RKO (cell line): ENCODE data around the gene PHAX.
"Not testable (repeated sequence)": the region's sequence is repeated elsewhere in the genome, so short reads cannot be mapped to it uniquely, and the experiment has no call there.

Experiments used
- DNase-seq: peaks from one replicate; pipeline ENCODE4 v3.0.0-alpha.2; 2016; ENCODE audit warnings: low spot score

Gene PHAX

DNA sequence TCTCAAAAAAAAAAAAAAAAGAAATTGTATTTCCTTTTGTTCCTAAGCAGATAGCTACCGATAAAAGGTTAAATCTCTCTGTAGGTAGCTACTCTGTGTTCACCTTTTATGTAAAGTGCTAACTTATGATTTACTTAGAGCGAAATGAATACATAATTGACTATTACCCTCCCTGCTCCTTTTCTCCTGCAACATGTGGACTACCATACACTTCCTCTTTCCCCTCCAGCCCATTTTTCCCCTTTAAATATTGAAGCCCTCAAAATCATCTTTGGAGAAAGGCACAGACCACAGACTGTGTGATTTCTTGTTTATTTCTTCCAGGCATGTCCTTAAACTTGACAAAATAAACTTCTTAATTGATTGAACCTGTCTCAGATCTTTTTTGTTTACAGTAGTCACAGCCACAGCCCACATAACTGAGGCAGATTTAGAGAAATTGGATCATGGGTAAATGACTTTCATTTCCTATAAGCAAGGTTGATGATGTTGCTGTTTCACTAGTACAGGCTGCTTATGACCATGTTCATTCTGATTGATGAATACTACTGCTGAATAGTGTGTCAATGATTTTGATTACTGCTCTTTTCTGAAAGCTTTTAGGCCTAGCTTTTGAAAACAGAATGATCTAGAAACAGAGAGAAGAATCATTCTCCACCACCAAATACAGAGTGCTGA lies 59.2 kb downstream of the PHAX start:
- no peak for DNase-seq

DNA sequence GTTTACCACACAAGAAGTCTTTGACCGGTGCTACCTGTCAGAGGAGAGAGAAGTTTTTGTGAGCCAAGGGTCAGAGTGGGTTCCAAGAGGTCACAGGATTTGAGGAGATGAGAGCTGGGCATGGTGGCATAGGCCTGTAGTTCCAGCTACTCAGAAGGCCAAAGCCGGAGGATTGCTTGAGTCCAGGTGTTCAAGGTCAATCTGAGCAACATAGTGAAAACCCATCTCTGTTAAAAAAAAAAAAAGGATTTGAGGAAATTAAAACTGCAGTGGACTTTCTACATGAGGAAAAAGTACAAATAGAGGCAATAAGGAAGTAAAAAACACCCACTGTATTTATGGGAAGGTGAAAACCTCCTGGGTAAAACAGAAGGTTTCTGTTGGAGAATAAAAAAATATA lies 63.8 kb downstream of the PHAX start:
- DNase-seq = no peak

DNA sequence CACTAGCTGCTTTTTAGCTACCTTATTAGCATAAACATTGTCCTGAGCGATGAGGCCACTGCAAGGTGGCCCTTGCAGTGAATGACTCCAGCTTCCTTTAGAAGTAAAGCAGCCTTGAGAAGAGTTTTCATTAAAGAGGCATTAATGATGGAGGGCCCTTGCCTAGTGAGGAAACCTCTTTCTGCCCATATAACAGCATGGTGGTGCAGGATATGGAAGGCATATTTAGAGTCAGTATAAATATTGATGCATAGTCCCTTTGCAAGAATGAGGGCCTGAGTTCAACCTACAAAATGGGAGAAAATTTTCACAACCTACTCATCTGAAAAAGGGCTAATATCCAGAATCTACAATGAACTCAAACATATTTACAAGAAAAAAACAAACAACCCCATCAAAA lies 69.4 kb downstream of the PHAX start:
- DNase-seq = not testable (repeated sequence)

DNA sequence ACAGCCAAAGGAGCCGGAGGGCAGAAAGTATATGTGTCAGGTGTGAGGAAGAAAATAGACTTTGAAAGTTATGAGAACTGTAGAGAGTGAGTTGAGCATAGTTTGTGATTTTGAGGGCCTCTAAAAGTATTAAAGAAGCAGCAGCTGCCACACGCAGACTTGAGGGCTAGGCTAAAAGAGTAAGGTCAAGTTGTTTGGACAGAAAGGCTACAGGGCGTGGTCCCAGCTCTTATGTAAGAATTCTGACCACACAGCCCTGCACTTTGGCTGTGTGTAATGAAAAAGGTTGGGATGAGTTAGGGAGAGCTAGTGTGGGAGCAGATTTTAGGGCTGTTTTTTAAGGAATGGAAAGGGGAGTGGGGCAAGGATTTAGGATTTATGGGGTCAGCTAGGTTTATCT lies 70.9 kb downstream of the PHAX start:
- not testable (repeated sequence) for DNase-seq

DNA sequence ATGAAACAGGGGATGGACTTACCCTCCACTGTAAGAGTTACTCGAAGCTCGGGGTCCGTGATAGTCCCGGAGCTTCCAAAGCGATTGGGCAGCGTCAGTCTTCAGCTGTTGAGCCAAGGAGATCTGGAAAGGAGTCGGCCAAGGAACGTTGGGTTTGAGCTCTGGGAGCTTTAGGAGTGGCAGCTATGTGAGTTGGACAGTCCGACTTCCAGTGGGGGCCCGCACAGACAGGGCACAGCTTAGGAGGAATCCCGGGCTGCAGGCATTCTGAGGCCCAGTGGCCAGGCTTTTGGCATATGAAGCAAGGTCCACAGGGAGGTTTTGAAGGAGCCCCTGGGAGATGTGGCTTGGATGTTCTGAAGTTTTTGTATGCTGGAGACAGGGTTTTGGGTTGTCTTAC lies 72.7 kb downstream of the PHAX start:
- no peak for DNase-seq

DNA sequence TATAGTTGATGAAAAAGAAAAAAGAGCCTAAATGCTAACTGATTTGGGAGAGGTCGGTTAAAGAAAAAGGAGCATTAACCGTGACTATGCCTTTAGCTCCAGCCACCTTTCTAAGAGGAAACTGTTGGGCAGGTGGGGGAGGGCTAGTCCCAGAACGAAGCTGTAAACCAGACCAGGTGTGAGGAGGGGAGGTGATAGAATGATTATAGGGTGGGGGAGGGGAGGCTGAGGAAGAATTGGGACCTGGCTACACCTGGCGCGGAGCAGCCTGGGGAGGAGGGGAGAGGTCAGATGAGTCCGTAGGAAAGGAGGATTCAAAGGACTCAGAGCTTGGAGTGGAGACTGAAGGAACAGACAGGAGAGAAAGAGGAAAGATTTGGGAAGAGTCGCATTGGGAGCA lies 73.4 kb downstream of the PHAX start:
- DNase-seq = no peak

DNA sequence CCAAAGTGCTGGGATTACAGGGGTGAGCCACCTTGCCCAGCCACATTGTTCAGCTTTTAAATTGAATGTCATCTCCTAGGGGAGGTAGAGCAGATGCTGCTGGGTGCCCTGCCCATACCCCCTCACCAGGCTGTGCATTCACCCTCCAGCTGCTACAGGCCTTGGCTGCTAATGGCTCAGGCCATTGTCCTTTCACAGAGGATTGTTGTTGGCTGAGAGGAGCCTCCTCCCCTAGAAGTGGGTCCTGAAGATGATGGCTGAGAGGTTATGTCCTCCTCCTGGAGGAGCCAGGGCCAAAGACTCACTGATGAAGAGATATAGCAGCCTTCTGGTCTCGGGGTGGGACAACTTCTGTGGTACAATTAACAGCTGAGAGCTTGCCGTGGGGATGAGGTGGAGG lies 74.6 kb downstream of the PHAX start:
- DNase-seq = no peak

DNA sequence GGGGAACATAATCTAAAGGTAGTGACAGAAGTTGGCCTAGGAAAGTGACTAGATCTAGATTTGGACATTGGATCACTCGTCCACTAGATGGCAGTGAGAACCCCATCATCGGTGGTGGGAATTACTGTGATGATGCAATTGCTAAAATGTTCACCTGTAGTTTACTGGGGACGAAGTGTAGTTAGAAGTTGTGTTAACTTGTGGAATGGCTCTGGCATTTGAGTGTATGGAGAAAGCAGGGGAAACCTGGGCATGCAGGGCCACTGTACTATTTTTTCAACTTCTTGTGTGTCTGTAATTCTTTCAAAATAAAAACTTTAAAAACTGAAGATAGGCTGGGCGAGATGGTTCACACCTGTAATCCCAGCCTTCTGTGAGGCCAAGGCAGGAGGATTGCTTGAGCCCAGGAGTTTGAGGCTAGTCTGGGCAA lies 75.5 kb downstream of the PHAX start:
- DNase-seq = peak; percentile 63
